Measurements from ENCODE around the gene ATF6.

ATF6 gene

GRCh38 chr1:161958425-161958824 lies 192.3 kb downstream of the ATF6 start:
- Histone ChIP-seq H2BK120ac (ENCODE audit: low read depth, low read length) (no peak overlapping the region), H2BK5ac (ENCODE audit: low read length) (no peak overlapping the region), H4K91ac (ENCODE audit: low read depth, low read length, poor library complexity) (no peak overlapping the region), H3K14ac (ENCODE audit: low read length) (no peak overlapping the region), H3K18ac (ENCODE audit: low read length) (no peak overlapping the region), H3K27ac (replicated peaks; ENCODE audit: low read length) (no peak overlapping the region), H2AFZ (ENCODE audit: low read length) (no peak overlapping the region), H2AK5ac (ENCODE audit: low read depth, low read length) (no peak overlapping the region), H2BK12ac (ENCODE audit: low read length) (no peak overlapping the region), H3K4me2 (ENCODE audit: insufficient read depth, low read length, poor library complexity, severe bottlenecking) (no peak overlapping the region), H3K4me3 (ENCODE audit: low read length in 2 of 2) (no peak overlapping the region), H3K23ac (ENCODE audit: low read depth, low read length, poor library complexity) (no peak overlapping the region), H2BK15ac (ENCODE audit: low read length) (no peak overlapping the region), H3K27me3 (ENCODE audit: control insufficient read depth in 3 of 3, insufficient read depth in 3 of 3, low read depth in 1 of 3, low read length in 3 of 3) (no peaks in the 10 kb centered on the region), H3K4me1 (ENCODE audit: control insufficient read depth in 2 of 2, insufficient read depth in 1 of 2, low read depth in 1 of 2, low read length in 2 of 2) (peaks cover 4 to 9% of the 10 kb centered on the region in 2 donors), H3K9ac (ENCODE audit: low read depth, low read length, poor library complexity) (no peak overlapping the region), H3K79me1 (ENCODE audit: low read depth, low read length) (no peaks in the 10 kb centered on the region), H4K8ac (ENCODE audit: low read depth, low read length) (no peak overlapping the region), H3K9me3 (replicated peaks in 1 of 2; ENCODE audit: control insufficient read depth in 2 of 2, insufficient read depth in 1 of 2, low read depth in 1 of 2, low read length in 2 of 2) (no peaks in the 10 kb centered on the region), H3K4ac (ENCODE audit: low read length) (no peak overlapping the region), H3K36me3 (replicated peaks in 1 of 2; ENCODE audit: control insufficient read depth in 2 of 2, insufficient read depth in 2 of 2, low read length in 2 of 2) (peaks cover 0 to 15% of the 10 kb centered on the region in 2 donors)
- no peak for DNase-seq (ENCODE audit: low spot score)
- WGBS, 2 donors (ENCODE audit: extremely low coverage in 2 of 2, insufficient read length in 2 of 2, insufficient replicate concordance in 1 of 2): no CpG with 5 or more reads among the region's 7 CpGs

GRCh38 chr1:161962091-161962887 lies 196.2 kb downstream of the ATF6 start:
- H3K14ac ChIP-seq (ENCODE audit: low read length): no peak overlapping the region
- no peak overlapping the region for H3K23ac ChIP-seq (ENCODE audit: low read depth, low read length, poor library complexity)
- no peak overlapping the region for H4K8ac ChIP-seq (ENCODE audit: low read depth, low read length)
- H3K4me3 ChIP-seq (ENCODE audit: low read length in 2 of 2): no peak overlapping the region
- H2BK120ac ChIP-seq (ENCODE audit: low read depth, low read length): no peak overlapping the region
- H3K18ac ChIP-seq (ENCODE audit: low read length): no peak overlapping the region
- H4K91ac ChIP-seq (ENCODE audit: low read depth, low read length, poor library complexity): no peak overlapping the region
- H2BK15ac ChIP-seq (ENCODE audit: low read length): no peak overlapping the region
- H3K9me3 ChIP-seq (replicated peaks in 1 of 2; ENCODE audit: control insufficient read depth in 2 of 2, insufficient read depth in 1 of 2, low read depth in 1 of 2, low read length in 2 of 2): no peaks in the 10 kb centered on the region
- H3K27me3 ChIP-seq (ENCODE audit: control insufficient read depth in 3 of 3, insufficient read depth in 3 of 3, low read depth in 1 of 3, low read length in 3 of 3): no peaks in the 10 kb centered on the region
- no peak overlapping the region for H3K27ac ChIP-seq (replicated peaks; ENCODE audit: low read length)
- WGBS, 2 donors (ENCODE audit: extremely low coverage in 2 of 2, insufficient read length in 2 of 2, insufficient replicate concordance in 1 of 2): no CpG with 5 or more reads among the region's 8 CpGs
- DNase-seq (ENCODE audit: low spot score): no peak
- no peak overlapping the region for H2BK12ac ChIP-seq (ENCODE audit: low read length)
- H2AK5ac ChIP-seq (ENCODE audit: low read depth, low read length): no peak overlapping the region
- H3K36me3 ChIP-seq (replicated peaks in 1 of 2; ENCODE audit: control insufficient read depth in 2 of 2, insufficient read depth in 2 of 2, low read length in 2 of 2): peaks cover 0 to 15% of the 10 kb centered on the region in 2 donors
- peaks cover 2 to 9% of the 10 kb centered on the region in 2 donors for H3K4me1 ChIP-seq (ENCODE audit: control insufficient read depth in 2 of 2, insufficient read depth in 1 of 2, low read depth in 1 of 2, low read length in 2 of 2)
- H3K9ac ChIP-seq (ENCODE audit: low read depth, low read length, poor library complexity): no peak overlapping the region
- no peak overlapping the region for H3K4ac ChIP-seq (ENCODE audit: low read length)
- H2AFZ ChIP-seq (ENCODE audit: low read length): no peak overlapping the region
- no peaks in the 10 kb centered on the region for H3K79me1 ChIP-seq (ENCODE audit: low read depth, low read length)
- no peak overlapping the region for H3K4me2 ChIP-seq (ENCODE audit: insufficient read depth, low read length, poor library complexity, severe bottlenecking)
- no peak overlapping the region for H2BK5ac ChIP-seq (ENCODE audit: low read length)

- no CpG with 5 or more reads among the region's 4 CpGs for WGBS, 2 donors (ENCODE audit: extremely low coverage in 2 of 2, insufficient read length in 2 of 2, insufficient replicate concordance in 1 of 2)
- Histone ChIP-seq H3K9ac (ENCODE audit: low read depth, low read length, poor library complexity) (no peak overlapping the region), H2AFZ (ENCODE audit: low read length) (no peak overlapping the region), H3K4me1 (ENCODE audit: control insufficient read depth in 2 of 2, insufficient read depth in 1 of 2, low read depth in 1 of 2, low read length in 2 of 2) (peaks cover 2 to 6% of the 10 kb centered on the region in 2 donors), H3K36me3 (replicated peaks in 1 of 2; ENCODE audit: control insufficient read depth in 2 of 2, insufficient read depth in 2 of 2, low read length in 2 of 2) (no peaks in the 10 kb centered on the region), H3K79me1 (ENCODE audit: low read depth, low read length) (no peaks in the 10 kb centered on the region), H3K4me2 (ENCODE audit: insufficient read depth, low read length, poor library complexity, severe bottlenecking) (no peak overlapping the region), H2BK12ac (ENCODE audit: low read length) (no peak overlapping the region), H3K9me3 (replicated peaks in 1 of 2; ENCODE audit: control insufficient read depth in 2 of 2, insufficient read depth in 1 of 2, low read depth in 1 of 2, low read length in 2 of 2) (no peaks in the 10 kb centered on the region), H2BK15ac (ENCODE audit: low read length) (no peak overlapping the region), H3K23ac (ENCODE audit: low read depth, low read length, poor library complexity) (no peak overlapping the region), H4K91ac (ENCODE audit: low read depth, low read length, poor library complexity) (no peak overlapping the region), H3K18ac (ENCODE audit: low read length) (no peak overlapping the region), H3K4ac (ENCODE audit: low read length) (no peak overlapping the region), H2AK5ac (ENCODE audit: low read depth, low read length) (no peak overlapping the region), H3K27ac (replicated peaks; ENCODE audit: low read length) (no peak overlapping the region), H4K8ac (ENCODE audit: low read depth, low read length) (no peak overlapping the region), H3K27me3 (ENCODE audit: control insufficient read depth in 3 of 3, insufficient read depth in 3 of 3, low read depth in 1 of 3, low read length in 3 of 3) (no peaks in the 10 kb centered on the region), H3K14ac (ENCODE audit: low read length) (no peak overlapping the region), H2BK120ac (ENCODE audit: low read depth, low read length) (no peak overlapping the region), H2BK5ac (ENCODE audit: low read length) (no peak overlapping the region), H3K4me3 (ENCODE audit: low read length in 2 of 2) (no peak overlapping the region)
- DNase-seq (ENCODE audit: low spot score): no peak
Measured at GRCh38 chr1:161966067-161966466, 199.9 kb downstream of the ATF6 start.

- H2BK120ac ChIP-seq (ENCODE audit: low read depth, low read length): no peak overlapping the region
- H2BK5ac ChIP-seq (ENCODE audit: low read length): no peak overlapping the region
- no peak overlapping the region for H3K18ac ChIP-seq (ENCODE audit: low read length)
- no peak overlapping the region for H3K27ac ChIP-seq (replicated peaks; ENCODE audit: low read length)
- WGBS, 2 donors (ENCODE audit: extremely low coverage in 2 of 2, insufficient read length in 2 of 2, insufficient replicate concordance in 1 of 2): no CpG with 5 or more reads among the region's 6 CpGs
- H2AK5ac ChIP-seq (ENCODE audit: low read depth, low read length): no peak overlapping the region
- no peaks in the 10 kb centered on the region for H3K27me3 ChIP-seq (ENCODE audit: control insufficient read depth in 3 of 3, insufficient read depth in 3 of 3, low read depth in 1 of 3, low read length in 3 of 3)
- no peaks in the 10 kb centered on the region for H3K9me3 ChIP-seq (replicated peaks in 1 of 2; ENCODE audit: control insufficient read depth in 2 of 2, insufficient read depth in 1 of 2, low read depth in 1 of 2, low read length in 2 of 2)
- H3K4ac ChIP-seq (ENCODE audit: low read length): no peak overlapping the region
- H2AFZ ChIP-seq (ENCODE audit: low read length): no peak overlapping the region
- no peak overlapping the region for H3K4me2 ChIP-seq (ENCODE audit: insufficient read depth, low read length, poor library complexity, severe bottlenecking)
- no peaks in the 10 kb centered on the region for H3K36me3 ChIP-seq (replicated peaks in 1 of 2; ENCODE audit: control insufficient read depth in 2 of 2, insufficient read depth in 2 of 2, low read length in 2 of 2)
- no peak overlapping the region for H4K8ac ChIP-seq (ENCODE audit: low read depth, low read length)
- no peak overlapping the region for H3K14ac ChIP-seq (ENCODE audit: low read length)
- no peak overlapping the region for H2BK15ac ChIP-seq (ENCODE audit: low read length)
- DNase-seq (ENCODE audit: low spot score): no peak
- H3K4me1 ChIP-seq (ENCODE audit: control insufficient read depth in 2 of 2, insufficient read depth in 1 of 2, low read depth in 1 of 2, low read length in 2 of 2): peaks cover 6 to 13% of the 10 kb centered on the region in 2 donors
- no peaks in the 10 kb centered on the region for H3K79me1 ChIP-seq (ENCODE audit: low read depth, low read length)
- H3K4me3 ChIP-seq (ENCODE audit: low read length in 2 of 2): no peak overlapping the region
- no peak overlapping the region for H3K9ac ChIP-seq (ENCODE audit: low read depth, low read length, poor library complexity)
- H3K23ac ChIP-seq (ENCODE audit: low read depth, low read length, poor library complexity): no peak overlapping the region
- no peak overlapping the region for H4K91ac ChIP-seq (ENCODE audit: low read depth, low read length, poor library complexity)
- no peak overlapping the region for H2BK12ac ChIP-seq (ENCODE audit: low read length)
Measured at GRCh38 chr1:161970036-161970435, 203.9 kb downstream of the ATF6 start.

Data from neuronal stem cell (in vitro differentiated cells).